HFF-Myc (cell line): ENCODE results near the gene CPLANE1.

ENCODE experiments used
- DNase-seq: peaks from one replicate; pipeline ENCODE4 v3.0.0-alpha.2; 2011; ENCODE audit warnings: low read depth; ENCODE audit errors: extremely low read depth
- H3K4me3 ChIP-seq: replicated peaks from 2 replicates; pipeline ENCODE4 v1.5.1; 2011; ENCODE audit warnings: low read depth, mild to moderate bottlenecking, control low read depth, low read length
- TF ChIP-seq, protein P1 (sequence below): IDR thresholded peaks from 2 replicates; pipeline ENCODE4 v1.5.1; 2012; ENCODE audit warnings: mild to moderate bottlenecking, low read depth, low read length, control low read depth; ENCODE audit errors: missing control alignments

Gene CPLANE1

GRCh38 chr5:37254581-37254980, 5.4 kb upstream of the CPLANE1 start:
- TF ChIP-seq, protein P1, sequence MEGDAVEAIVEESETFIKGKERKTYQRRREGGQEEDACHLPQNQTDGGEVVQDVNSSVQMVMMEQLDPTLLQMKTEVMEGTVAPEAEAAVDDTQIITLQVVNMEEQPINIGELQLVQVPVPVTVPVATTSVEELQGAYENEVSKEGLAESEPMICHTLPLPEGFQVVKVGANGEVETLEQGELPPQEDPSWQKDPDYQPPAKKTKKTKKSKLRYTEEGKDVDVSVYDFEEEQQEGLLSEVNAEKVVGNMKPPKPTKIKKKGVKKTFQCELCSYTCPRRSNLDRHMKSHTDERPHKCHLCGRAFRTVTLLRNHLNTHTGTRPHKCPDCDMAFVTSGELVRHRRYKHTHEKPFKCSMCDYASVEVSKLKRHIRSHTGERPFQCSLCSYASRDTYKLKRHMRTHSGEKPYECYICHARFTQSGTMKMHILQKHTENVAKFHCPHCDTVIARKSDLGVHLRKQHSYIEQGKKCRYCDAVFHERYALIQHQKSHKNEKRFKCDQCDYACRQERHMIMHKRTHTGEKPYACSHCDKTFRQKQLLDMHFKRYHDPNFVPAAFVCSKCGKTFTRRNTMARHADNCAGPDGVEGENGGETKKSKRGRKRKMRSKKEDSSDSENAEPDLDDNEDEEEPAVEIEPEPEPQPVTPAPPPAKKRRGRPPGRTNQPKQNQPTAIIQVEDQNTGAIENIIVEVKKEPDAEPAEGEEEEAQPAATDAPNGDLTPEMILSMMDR: no peak
- no peak overlapping the region for H3K4me3 ChIP-seq
- no peak for DNase-seq

DNA sequence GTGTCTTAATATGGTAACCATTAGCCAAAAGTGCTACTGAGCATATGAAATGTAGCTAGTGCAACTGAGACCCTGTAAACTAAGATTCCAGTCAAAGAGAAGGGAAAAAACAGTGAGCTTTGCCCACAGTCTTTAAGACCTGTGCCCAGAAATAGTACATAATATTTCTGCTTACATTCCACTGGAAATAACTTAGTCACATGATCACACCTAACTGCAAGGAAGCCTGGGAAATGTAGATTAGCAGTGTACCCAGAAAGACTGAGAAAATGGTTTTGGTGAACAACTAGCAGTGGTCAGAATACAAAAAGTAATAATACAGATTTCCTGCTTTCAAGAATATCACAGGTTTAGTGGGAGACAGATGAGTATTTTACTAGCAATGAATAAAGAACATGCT, 2.5 kb upstream of the CPLANE1 start:
- DNase-seq: no peak

DNA sequence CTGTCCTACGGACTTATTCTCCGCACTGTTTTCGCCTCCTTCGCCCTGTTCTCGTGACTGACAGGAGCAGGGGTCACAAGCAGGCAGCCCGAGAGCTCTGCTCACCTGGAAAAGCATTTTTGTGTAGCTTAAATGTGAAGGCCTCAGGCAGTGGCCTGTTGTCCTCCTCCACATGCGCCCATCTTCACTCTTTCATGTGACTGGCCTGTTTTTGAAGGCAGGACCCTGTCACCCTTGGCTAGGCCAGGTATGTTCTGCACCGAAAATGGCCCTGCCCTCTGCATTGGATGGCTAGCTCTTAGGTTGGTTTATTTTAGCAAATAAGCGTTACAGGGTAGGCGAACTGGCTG, 614 bp upstream of the CPLANE1 start:
- H3K4me3 ChIP-seq: peak overlapping the region; percentile 80
- no peak for DNase-seq
- TF ChIP-seq, protein P1: no peak

More for the DNA sequence above, 2.5 kb upstream of the CPLANE1 start:
- no peak overlapping the region for H3K4me3 ChIP-seq
- TF ChIP-seq, protein P1: no peak

GRCh38 chr5:37248421-37248969, 681 bp downstream of the CPLANE1 start:
- DNase-seq: no peak
- H3K4me3 ChIP-seq: peak overlapping the region; percentile 80
- TF ChIP-seq, protein P1: no peak

- TF ChIP-seq, protein P1: no peak
- no peak for DNase-seq
- H3K4me3 ChIP-seq: no peak overlapping the region; the same call in 1 of the 2 replicates
These were observed 1.7 kb downstream of the CPLANE1 start for GRCh38 chr5:37247496-37247895.

DNA sequence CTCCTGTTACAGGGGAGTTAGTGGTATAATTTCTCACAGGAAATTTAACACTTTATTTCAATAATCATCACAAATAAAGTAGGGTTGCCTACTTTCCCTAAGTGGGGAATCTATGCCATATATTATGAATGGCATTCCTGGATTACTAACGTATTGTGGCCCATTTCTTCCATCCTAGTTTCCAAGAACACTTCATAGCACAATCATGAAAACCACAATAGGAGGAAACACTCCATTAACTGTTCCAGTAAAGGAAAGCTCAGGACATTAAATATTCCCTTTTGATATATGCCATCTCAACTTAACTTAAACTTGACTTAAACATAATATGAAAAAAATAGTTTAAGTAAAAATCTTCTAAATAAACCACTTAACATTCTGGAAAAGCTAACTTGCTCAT, 2.1 kb downstream of the CPLANE1 start:
- TF ChIP-seq, protein P1: no peak
- no peak overlapping the region for H3K4me3 ChIP-seq
- DNase-seq: no peak

- TF ChIP-seq, protein P1: no peak
- DNase-seq: no peak
- no peak overlapping the region for H3K4me3 ChIP-seq
These were observed 14.9 kb downstream of the CPLANE1 start for GRCh38 chr5:37234288-37234687.
